AG09319 (cell line): ENCODE measurements around the gene CHD2.
A peak's percentile ranks its signal among the peaks of the same experiment; 100 is the strongest.

Source experiments
- DNase-seq: peaks from one replicate; pipeline ENCODE4 v3.0.0-alpha.2; 2010; ENCODE audit warnings: low read depth; ENCODE audit errors: extremely low read depth
- TF ChIP-seq, protein P1 (sequence below): IDR thresholded peaks from 2 replicates; pipeline ENCODE4 v1.5.1; 2011; ENCODE audit warnings: low read depth, mild to moderate bottlenecking, inconsistent platforms, low read length, moderate library complexity

CHD2 gene

DNA sequence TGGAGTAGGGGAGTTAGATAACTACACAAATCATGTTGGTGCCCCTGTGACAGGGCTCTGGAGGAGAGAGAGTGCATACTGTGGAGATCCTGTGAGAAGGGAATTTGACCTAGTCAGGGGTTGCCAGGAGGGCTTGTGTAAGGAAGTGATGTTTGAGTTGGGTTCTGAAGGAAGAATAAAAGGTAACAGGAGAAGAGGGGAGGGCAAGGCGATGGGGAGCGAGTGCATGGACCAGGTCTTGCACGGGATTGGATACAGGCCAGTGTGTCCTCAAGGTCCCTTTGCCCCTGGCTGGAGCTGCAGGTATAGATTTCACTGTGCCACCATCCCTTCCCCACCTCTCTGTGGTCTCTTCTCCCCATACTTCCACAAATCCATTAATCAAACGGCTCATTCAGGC lies 105.0 kb downstream of the CHD2 start:
- TF ChIP-seq, protein P1, sequence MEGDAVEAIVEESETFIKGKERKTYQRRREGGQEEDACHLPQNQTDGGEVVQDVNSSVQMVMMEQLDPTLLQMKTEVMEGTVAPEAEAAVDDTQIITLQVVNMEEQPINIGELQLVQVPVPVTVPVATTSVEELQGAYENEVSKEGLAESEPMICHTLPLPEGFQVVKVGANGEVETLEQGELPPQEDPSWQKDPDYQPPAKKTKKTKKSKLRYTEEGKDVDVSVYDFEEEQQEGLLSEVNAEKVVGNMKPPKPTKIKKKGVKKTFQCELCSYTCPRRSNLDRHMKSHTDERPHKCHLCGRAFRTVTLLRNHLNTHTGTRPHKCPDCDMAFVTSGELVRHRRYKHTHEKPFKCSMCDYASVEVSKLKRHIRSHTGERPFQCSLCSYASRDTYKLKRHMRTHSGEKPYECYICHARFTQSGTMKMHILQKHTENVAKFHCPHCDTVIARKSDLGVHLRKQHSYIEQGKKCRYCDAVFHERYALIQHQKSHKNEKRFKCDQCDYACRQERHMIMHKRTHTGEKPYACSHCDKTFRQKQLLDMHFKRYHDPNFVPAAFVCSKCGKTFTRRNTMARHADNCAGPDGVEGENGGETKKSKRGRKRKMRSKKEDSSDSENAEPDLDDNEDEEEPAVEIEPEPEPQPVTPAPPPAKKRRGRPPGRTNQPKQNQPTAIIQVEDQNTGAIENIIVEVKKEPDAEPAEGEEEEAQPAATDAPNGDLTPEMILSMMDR = no peak
- DNase-seq = no peak

DNA sequence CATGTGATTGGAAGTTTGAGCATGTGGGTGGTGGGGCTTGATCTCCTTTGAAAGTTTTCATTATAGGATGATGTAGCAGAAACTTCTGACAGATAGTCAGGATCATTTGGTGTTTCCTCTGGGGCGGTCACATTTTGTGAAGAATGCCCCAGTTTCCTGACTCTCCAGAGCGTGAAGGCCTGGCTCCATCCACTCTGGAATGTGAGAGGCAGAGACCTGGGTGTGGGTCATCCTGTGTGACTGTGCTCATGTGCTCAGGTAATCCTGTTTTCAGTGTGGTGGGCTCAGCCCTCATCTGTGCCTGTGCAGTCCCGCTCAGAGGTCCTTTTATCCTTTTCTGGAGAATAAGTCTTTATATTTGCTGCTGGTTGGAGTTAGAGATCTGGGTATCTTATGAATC lies 107.9 kb downstream of the CHD2 start:
- TF ChIP-seq, protein P1 = no peak
- no peak for DNase-seq

DNA sequence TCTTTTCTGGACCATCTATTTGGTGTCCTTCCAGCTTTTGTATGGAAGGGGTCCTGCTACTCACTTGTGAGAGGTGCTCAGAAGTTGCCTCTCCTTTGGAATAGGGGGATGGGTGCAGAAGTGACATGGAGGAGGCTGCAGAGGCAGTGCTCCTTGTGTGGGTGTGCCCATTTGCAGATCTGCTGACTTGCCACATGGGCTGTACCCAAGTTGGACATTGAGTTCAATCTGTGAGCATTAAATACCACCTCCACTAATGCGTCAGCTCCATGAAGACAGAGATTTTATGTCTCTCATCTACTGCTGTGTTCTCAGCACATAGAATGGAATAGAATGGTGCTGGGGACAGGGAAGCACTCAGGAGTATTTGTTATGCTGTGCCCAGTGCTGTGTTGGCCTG lies 112.7 kb downstream of the CHD2 start:
- no peak for DNase-seq
- TF ChIP-seq, protein P1 = no peak

DNA sequence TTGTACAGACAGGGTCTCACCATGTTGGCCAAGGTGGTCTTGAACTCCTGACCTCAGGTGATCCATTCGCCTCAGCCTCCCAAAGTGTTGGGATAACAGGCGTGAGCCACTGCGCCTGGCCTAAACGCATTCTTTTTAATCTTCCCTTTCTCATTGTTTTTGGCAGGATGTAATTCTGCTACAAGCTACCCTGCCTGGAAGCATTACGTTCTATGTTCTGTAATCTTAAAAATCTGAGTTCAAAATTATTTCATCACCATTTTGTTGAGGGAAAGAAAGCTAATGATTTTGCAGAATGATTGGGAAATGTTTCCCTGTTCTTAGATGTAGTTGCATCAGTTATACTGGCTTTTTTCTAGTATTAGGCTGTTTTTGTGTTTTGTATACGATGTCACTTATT lies 117.4 kb downstream of the CHD2 start:
- peak; percentile 30 for DNase-seq
- TF ChIP-seq, protein P1 = no peak

DNA sequence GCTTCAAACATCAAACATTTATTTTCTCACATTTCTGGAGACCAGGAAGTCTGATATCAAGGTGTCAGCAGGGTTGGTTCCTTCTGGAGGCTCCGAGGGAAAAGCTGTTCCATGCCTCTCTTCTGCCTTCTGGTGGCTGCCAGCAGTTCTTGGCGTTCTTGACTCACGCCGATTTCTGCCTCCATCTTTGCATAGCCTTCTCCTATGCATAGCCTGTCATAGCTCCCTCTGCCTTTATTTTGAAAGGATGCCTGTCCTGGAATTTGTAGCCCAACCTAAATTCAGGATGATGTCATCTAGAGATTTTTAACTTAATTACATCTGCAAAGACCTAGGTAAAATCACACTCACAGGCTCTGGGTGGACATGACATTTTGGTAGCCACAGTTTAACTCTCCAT lies 118.5 kb downstream of the CHD2 start:
- TF ChIP-seq, protein P1 = no peak; the same call in 1 of the 2 replicates
- DNase-seq = no peak

DNA sequence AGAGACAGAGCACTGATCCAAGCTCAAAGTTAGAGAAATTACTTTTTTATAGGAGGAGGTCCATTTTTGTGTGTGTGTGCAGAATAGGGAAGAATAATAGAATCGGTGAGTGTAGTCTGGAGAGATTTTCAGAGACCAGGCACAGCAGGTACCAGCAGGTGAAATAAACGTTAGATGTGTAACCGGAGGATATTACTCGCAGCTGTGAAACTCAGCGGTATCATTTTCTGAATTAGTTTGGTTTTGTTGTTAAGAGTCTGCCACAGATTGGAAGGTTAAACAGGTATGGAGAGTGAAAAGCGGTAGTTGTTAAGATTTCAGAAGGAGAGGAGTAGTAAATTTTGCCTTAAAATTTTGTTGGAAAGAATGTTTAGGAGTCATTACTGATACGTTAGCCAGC lies 119.0 kb downstream of the CHD2 start:
- DNase-seq = no peak
- TF ChIP-seq, protein P1 = no peak

DNA sequence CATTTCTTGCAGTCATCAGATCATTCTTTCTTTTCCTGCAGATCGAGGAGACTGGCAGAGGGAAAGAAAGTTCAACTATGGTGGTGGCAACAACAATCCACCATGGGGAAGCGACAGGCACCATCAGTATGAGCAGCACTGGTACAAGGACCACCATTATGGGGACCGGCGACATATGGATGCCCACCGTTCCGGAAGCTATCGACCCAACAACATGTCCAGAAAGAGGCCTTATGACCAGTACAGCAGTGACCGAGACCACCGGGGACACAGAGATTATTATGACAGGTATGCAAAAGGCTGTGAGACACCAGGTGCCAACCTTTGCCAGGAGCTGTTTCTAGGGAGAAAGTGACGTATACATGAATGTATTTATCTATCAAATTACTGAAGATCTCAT lies 119.8 kb downstream of the CHD2 start:
- TF ChIP-seq, protein P1 = no peak
- no peak for DNase-seq
